H9 (cell line): Measurements from ENCODE around the gene DCST1. TPM values are rescaled to one million over a fixed set of nuclear protein-coding genes. Genes with fewer than 3 reads are reported as not detected.

Experiments
- DNase-seq: peaks from one replicate; pipeline ENCODE4 v3.0.0-alpha.2; 2017
- H2AFZ ChIP-seq: one replicate; pipeline ENCODE4 v1.6.1; 2013; ENCODE audit warnings: mild to moderate bottlenecking, low read length, control low read depth, moderate library complexity
- H2AK5ac ChIP-seq: 2 replicates; pipeline ENCODE4 v1.6.1; 2013; ENCODE audit warnings: low read length, control low read depth, mixed read lengths; ENCODE audit not compliant: insufficient read length
- H2BK120ac ChIP-seq: one replicate; pipeline ENCODE4 v1.6.1; 2013; ENCODE audit warnings: low read depth, mild to moderate bottlenecking, low read length, control low read depth, inconsistent platforms; ENCODE audit not compliant: poor library complexity, severe bottlenecking
- H2BK12ac ChIP-seq: 2 replicates; pipeline ENCODE4 v1.6.1; 2013; ENCODE audit warnings: low read length, control low read depth, mixed read lengths, low read depth; ENCODE audit not compliant: insufficient read length
- H2BK15ac ChIP-seq: 2 replicates; pipeline ENCODE4 v1.6.1; 2013; ENCODE audit warnings: low read depth, low read length, control low read depth
- H2BK20ac ChIP-seq: one replicate; pipeline ENCODE4 v1.6.1; 2013; ENCODE audit warnings: low read depth, mild to moderate bottlenecking, low read length, control low read depth, inconsistent platforms; ENCODE audit not compliant: poor library complexity, severe bottlenecking
- H2BK5ac ChIP-seq: 2 replicates; pipeline ENCODE4 v1.6.1; 2013; ENCODE audit warnings: low read length, control low read depth, mixed read lengths; ENCODE audit not compliant: insufficient read length
- H3K14ac ChIP-seq: 2 replicates; pipeline ENCODE4 v1.6.1; 2013; ENCODE audit warnings: low read length, control low read depth; ENCODE audit not compliant: insufficient read depth
- H3K18ac ChIP-seq: 2 replicates; pipeline ENCODE4 v1.6.1; 2013; ENCODE audit warnings: low read depth, mild to moderate bottlenecking, mixed read lengths, low read length, control low read depth; ENCODE audit not compliant: insufficient read length
- H3K23ac ChIP-seq: 2 replicates; pipeline ENCODE4 v1.6.1; 2013; ENCODE audit warnings: low read length, control low read depth, mixed read lengths, low read depth; ENCODE audit not compliant: insufficient read length
- H3K23me2 ChIP-seq: 2 replicates; pipeline ENCODE4 v1.6.1; 2013; ENCODE audit warnings: low read depth, mild to moderate bottlenecking, mixed read lengths, low read length, control low read depth; ENCODE audit not compliant: insufficient read length, poor library complexity, severe bottlenecking
- H3K27ac ChIP-seq: 2 replicates; pipeline ENCODE4 v1.5.1; 2013; ENCODE audit warnings: low read length, control low read depth, mixed read lengths, low read depth; ENCODE audit not compliant: insufficient read length
- H3K27me3 ChIP-seq: 2 replicates; pipeline ENCODE4 v1.6.1; 2013; ENCODE audit warnings: low read length, control low read depth, inconsistent platforms; ENCODE audit not compliant: insufficient read depth
- H3K4ac ChIP-seq: 2 replicates; pipeline ENCODE4 v1.6.1; 2013; ENCODE audit warnings: low read depth, mild to moderate bottlenecking, control low read depth, inconsistent platforms, low read length, moderate library complexity
- H3K4me1 ChIP-seq: 2 replicates; pipeline ENCODE4 v1.6.1; 2013; ENCODE audit warnings: low read length, control low read depth, inconsistent platforms; ENCODE audit not compliant: insufficient read depth
- H3K4me2 ChIP-seq: 2 replicates; pipeline ENCODE4 v1.6.1; 2013; ENCODE audit warnings: low read length, control low read depth, mixed read lengths; ENCODE audit not compliant: insufficient read length, insufficient read depth
- H3K56ac ChIP-seq: 2 replicates; pipeline ENCODE4 v1.6.1; 2013; ENCODE audit warnings: low read depth, mild to moderate bottlenecking, mixed read lengths, low read length, control low read depth; ENCODE audit not compliant: insufficient read length
- H3K79me1 ChIP-seq: 2 replicates; pipeline ENCODE4 v1.6.1; 2013; ENCODE audit warnings: low read depth, mild to moderate bottlenecking, moderate library complexity, low read length, control low read depth, inconsistent platforms; ENCODE audit not compliant: insufficient read depth, poor library complexity, severe bottlenecking
- H3K79me2 ChIP-seq: 2 replicates; pipeline ENCODE4 v1.6.1; 2013; ENCODE audit warnings: low read length, control low read depth, inconsistent platforms; ENCODE audit not compliant: insufficient read depth
- H3K9ac ChIP-seq: 2 replicates; pipeline ENCODE4 v1.6.1; 2013; ENCODE audit warnings: low read length, control low read depth, mixed read lengths; ENCODE audit not compliant: insufficient read length; ENCODE audit errors: extremely low read depth
- H3K9me3 ChIP-seq: one replicate; pipeline ENCODE4 v1.6.1; 2013; ENCODE audit warnings: low read depth, low read length, inconsistent platforms; ENCODE audit not compliant: control insufficient read depth
- H3T11ph ChIP-seq: one replicate; pipeline ENCODE4 v1.6.1; 2013; ENCODE audit warnings: mild to moderate bottlenecking, low read length, control low read depth, inconsistent platforms
- H4K20me1 ChIP-seq: one replicate; pipeline ENCODE4 v1.6.1; 2013; ENCODE audit not compliant: control insufficient read depth, insufficient read length, insufficient read depth
- H4K5ac ChIP-seq: 2 replicates; pipeline ENCODE4 v1.6.1; 2013; ENCODE audit warnings: low read depth, mild to moderate bottlenecking, mixed read lengths, low read length, control low read depth; ENCODE audit not compliant: insufficient read length
- H4K8ac ChIP-seq: replicated peaks from 2 replicates; pipeline ENCODE4 v1.6.1; 2013; ENCODE audit warnings: low read length, control low read depth, mixed read lengths, low read depth; ENCODE audit not compliant: insufficient read length
- H4K91ac ChIP-seq: 2 replicates; pipeline ENCODE4 v1.6.1; 2013; ENCODE audit warnings: low read depth, mild to moderate bottlenecking, moderate library complexity, mixed read lengths, low read length, control low read depth; ENCODE audit not compliant: insufficient read length
- H3K27ac Mint-ChIP-seq, 3 experiments: 2 replicates in 2 of 3; 3 replicates in 1 of 3; pipeline ENCODE4 v1.8.0; 2020 to 2021; ENCODE audit warnings: mixed read lengths in 3 of 3, mild to moderate bottlenecking in 1 of 3, moderate library complexity in 1 of 3
- H3K27me3 Mint-ChIP-seq: 2 replicates; pipeline ENCODE4 v1.8.0; 2021; ENCODE audit warnings: low read depth, mild to moderate bottlenecking, moderate library complexity, mixed read lengths
- H3K36me3 Mint-ChIP-seq, 3 experiments: 2 replicates in 2 of 3; 3 replicates in 1 of 3; pipeline ENCODE4 v1.8.0; 2020 to 2021; ENCODE audit warnings: low read depth in 3 of 3, mixed read lengths in 3 of 3; ENCODE audit not compliant: insufficient read depth in 1 of 3
- H3K4me1 Mint-ChIP-seq, 2 experiments: 2 replicates each; pipeline ENCODE4 v1.8.0; 2020; ENCODE audit warnings: mixed read lengths in 2 of 2
- H3K4me3 Mint-ChIP-seq, 2 experiments: 2 replicates in 1 of 2; 3 replicates in 1 of 2; pipeline ENCODE4 v1.8.0; 2020 to 2021; ENCODE audit warnings: mild to moderate bottlenecking in 2 of 2, mixed read lengths in 2 of 2, moderate library complexity in 1 of 2
- H3K9me3 Mint-ChIP-seq, 2 experiments: 2 replicates in 1 of 2; 3 replicates in 1 of 2; pipeline ENCODE4 v1.8.0; 2020; ENCODE audit warnings: mild to moderate bottlenecking in 2 of 2, mixed read lengths in 2 of 2, moderate library complexity in 1 of 2
- CTCF ChIP-seq: fragments of 200-600 bp; sonication (generic); conservative IDR thresholded peaks from 3 replicates; pipeline ENCODE4 v1.8.0; 2021; ENCODE audit warnings: antibody characterized with exemption, mild to moderate bottlenecking
- WGBS: extraction: QIAGEN DNeasy Blood & Tissue Kit; methylation state at CpG from one replicate; pipeline ENCODE4 v1.1.7; 2013; ENCODE audit warnings: missing lambda C conversion rate, low lambda C conversion rate, mixed read lengths; ENCODE audit not compliant: insufficient read length; ENCODE audit errors: extremely low coverage; 5-methylcytosine and 5-hydroxymethylcytosine counted together
- total RNA-seq: library from RNA; stranded (reverse); gene quantifications from 2 replicates; pipeline ENCODE4 v1.2.1, GENCODE V29; 2021

DCST1 gene
- total RNA-seq, 1 experiment from 2014 or later: not detected

GRCh38 chr1:155010211-155010918, 23.3 kb upstream of the DCST1 start:
- Histone ChIP-seq H3K27me3 (no peaks in the 10 kb centered on the region), H4K91ac (no peak overlapping the region), H2BK12ac (no peak overlapping the region), H4K8ac (no peak overlapping the region), H3K79me1 (no peaks in the 10 kb centered on the region), H3K23me2 (no peaks in the 10 kb centered on the region), H2AFZ (no peak overlapping the region), H2BK15ac (no peak overlapping the region), H4K5ac (no peak overlapping the region), H3K4me1 (peaks cover 3% of the 10 kb centered on the region; the same call in 1 of the 2 replicates), H2BK120ac (no peak overlapping the region), H2BK20ac (no peak overlapping the region), H3K9ac (no peak overlapping the region), H3T11ph (no peak overlapping the region), H3K18ac (no peak overlapping the region), H3K79me2 (no peaks in the 10 kb centered on the region; the same call in 1 of the 2 replicates), H3K4ac (no peak overlapping the region), H2AK5ac (no peak overlapping the region), H3K23ac (no peak overlapping the region), H4K20me1 (no peaks in the 10 kb centered on the region), H3K9me3 (no peaks in the 10 kb centered on the region), H3K27ac (no peak overlapping the region), H3K14ac (no peak overlapping the region; the same call in 1 of the 2 replicates), H3K56ac (no peak overlapping the region), H2BK5ac (no peak overlapping the region), H3K4me2 (no peak overlapping the region)
- no peaks in the 10 kb centered on the region for H3K27me3 Mint-ChIP-seq
- no peaks in the 10 kb centered on the region; a peak in 2 of 5 replicates for H3K9me3 Mint-ChIP-seq
- peaks cover 4 to 20% (median 5%) of the 10 kb centered on the region in 3 experiments; a peak in 5 of 7 replicates for H3K36me3 Mint-ChIP-seq
- H3K27ac Mint-ChIP-seq: peak overlapping the region in 2 of 3 experiments; percentile 48 to 52; a peak in 1 of 7 replicates
- TF ChIP-seq CTCF: no peak
- no CpG with 5 or more reads among the region's 11 CpGs for WGBS
- no peak overlapping the region for H3K4me3 Mint-ChIP-seq
- DNase-seq: no peak
- H3K4me1 Mint-ChIP-seq: peaks cover 42 to 61% of the 10 kb centered on the region in 2 experiments
